ENCODE measurements around the gene OR51B2. TPM values are rescaled to one million over a fixed set of nuclear protein-coding genes. Genes with fewer than 3 reads are reported as not detected.
"Not testable (repeated sequence)": the region's sequence is repeated elsewhere in the genome, so short reads cannot be mapped to it uniquely, and the experiment has no call there.

Gene OR51B2
- not detected for polyA plus RNA-seq (2013, experiment 1 of 2; ENCODE audit: insufficient read length)
- not detected for polyA plus RNA-seq (2013, experiment 2 of 2; ENCODE audit: insufficient read length)

DNA sequence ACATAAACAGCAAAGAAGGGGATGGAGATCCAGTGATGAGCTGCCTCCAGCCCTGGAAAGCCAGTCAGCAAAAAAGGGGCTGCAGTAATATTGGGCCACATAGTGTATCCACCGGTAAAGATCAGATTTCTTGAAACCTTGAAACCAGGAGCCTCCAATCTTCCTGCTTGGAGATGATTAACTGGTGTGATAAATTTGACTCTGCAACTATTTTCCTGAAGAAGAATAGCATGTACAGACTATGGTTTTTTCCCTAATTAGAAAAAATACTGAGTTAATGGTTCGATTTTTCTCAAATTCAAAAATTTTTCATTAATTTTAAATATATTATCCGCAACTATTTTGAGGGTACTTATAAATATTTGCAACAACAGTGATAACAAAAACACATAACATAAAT, at the start of gene OR51B2:
OR51B2 (minus strand) TSS at position 101 of the 400 bp plus-strand sequence; CDS start at position 101, 0 bp downstream.
- no peak for DNase-seq

DNA sequence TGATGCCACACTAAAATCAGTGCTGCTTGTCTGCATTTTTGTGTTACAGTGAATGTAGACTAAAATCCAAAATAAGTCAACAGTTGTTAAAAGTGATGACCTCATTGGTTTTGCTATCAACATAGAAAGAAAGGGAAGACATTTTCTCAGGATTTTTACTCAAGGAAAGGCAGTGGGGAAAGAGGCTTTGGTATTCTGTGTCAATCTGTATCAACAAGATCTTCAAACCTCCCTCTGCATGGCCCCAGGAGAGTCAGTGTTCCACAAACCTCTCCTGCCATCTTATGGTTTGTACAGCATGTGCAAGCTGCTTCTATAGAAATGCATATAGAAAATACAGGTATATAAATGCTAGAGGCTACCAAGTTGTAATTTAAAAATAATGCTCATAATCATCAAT, 45.7 kb upstream of the OR51B2 start:
- DNase-seq = peak; percentile 60

DNA sequence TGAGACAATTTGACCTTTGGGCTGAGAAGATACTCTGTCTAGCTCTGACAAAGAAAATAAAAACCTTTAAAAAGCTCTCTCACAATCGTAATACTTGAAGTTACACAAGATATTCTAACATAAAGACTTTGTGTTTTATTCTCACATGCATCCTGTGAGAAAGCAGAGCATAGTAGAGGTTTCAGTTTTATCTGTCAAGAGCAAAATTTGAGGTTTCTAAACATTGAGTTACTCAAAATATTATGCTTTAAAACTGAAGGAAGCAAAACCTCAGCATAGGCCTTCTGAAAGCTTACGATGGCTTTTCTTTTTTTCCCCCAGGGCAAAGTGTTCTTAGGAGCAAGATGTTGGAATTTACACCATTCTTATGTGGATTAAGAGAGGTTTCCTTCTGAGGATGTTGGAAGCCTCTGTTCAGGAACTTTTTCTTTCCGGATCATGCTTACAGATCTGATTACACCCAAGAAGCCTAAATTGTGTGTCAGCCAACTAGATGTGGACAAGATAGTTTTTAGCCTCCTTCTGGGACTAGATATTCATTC, 44.5 kb upstream of the OR51B2 start:
- DNase-seq = no peak

DNA sequence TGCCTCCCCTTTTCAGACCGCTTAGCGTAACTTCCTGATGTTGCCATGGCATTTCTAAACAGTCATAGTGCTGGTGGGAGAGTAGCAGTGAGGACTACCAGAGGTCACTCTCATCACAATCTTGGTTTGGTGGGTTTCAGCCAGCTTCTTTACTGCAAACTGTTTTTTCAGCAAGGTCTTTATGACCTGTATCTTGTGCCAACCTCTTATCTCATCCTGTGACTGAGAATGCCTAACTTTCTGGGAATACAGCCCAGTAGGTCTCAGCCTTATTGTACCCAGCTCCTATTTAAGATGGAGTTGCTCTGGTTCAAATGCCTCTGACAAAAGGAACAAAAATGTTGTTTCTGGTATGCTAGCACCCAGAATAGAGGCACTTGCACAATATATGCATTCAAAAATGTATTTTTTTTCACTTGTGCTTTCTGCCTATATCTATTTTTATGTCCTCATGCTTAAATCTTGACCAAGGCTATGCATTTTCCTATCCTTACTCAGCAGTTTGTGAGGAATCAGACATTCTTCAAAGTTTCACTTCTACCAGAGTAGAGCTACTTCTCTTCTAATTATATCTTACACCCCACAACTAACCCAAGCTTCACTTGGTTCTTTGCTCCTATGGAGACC, 43.5 kb upstream of the OR51B2 start:
- peak; percentile 79 for DNase-seq

GRCh38 chr11:5366856-5367255, 42.8 kb upstream of the OR51B2 start:
- peak; percentile 79 for DNase-seq

DNA sequence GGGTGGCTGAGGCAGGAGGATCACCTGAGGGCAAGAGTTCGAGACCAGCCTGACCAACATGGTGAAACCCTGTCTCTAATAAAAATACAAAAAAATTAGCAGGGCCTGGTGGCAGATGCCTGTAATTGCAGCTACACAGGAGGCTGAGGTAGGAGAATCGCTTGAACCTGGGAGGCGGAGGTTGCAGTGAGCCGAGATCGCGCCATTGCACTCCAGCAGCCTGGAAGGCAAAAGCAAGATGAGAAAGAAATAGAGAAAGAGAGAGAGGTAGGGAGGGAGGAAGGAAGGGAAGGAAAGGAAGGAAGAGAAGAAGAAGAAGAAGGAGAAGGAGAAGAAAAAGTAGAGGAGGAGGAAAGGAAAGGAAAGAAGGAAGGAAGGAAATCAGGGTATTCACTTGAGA, 42.3 kb upstream of the OR51B2 start:
- DNase-seq = not testable (repeated sequence)

DNA sequence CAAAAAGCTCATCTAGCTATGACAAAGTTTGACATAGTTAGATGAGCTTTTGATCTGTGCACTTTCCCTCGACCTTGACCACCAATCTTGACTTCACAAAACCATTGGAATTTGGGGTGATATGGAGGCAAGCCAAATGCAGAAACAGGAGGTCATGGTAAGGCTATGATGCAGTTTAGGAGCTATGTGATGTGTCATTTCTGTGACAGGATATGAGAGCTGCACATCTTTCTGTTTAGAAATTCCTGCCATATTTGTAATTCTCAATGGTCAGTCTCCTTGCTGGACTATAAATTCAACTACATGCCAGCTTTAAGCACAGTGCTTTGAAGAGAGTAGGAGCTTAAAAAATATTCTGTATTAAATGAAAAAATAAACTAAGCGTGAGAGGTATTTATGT, 40.1 kb upstream of the OR51B2 start:
- DNase-seq = peak; percentile 90

DNA sequence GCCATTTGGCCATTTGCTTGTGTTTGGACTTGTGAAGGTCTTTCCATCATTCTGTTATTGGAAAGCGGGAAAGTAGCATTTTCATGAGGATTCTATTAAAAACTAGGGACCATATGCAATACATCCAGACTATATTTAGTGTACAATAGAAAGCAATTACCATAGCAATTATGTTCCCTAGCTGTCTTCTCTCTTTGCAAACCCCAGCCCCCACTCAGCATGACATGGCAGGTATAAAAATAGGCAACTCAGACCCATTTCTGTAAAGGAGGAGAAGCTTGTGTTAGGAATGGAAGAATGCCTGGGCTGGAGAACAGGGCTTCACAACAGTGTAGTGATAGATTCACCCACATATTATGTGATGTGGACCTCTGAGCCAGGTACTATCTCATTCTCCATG, 39.6 kb upstream of the OR51B2 start:
- DNase-seq = no peak

DNA sequence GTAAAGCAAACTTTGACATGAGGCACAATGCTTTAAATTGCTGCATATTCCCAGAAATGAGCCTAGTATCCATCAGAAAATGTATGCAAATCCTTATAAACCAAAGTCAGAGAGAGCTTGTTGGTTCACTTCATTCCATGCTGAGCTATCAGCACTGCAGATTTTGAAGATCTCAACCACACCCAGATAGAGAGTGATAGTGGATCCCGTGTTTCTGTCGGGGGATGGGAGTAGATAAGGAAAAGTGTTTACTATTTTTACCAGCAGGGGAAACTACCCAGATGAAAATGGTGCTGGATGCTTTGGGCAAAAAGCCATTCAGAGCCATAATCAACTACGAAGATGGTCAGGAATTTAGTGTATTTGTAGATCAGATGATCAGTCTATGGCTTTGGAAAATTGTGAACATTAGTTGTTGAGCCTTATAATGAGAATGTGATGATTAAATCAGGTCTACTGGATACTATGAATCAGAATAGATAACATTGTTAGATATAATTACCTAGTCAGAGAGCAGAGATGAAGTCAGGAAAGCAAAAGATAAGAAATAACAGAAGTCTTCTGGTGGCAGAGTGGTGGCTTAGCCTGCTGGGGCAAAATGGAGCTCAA, 38.0 kb upstream of the OR51B2 start:
- no peak for DNase-seq

- not testable (repeated sequence) for DNase-seq
These were observed 31.9 kb upstream of the OR51B2 start for GRCh38 chr11:5356031-5356430.

DNA sequence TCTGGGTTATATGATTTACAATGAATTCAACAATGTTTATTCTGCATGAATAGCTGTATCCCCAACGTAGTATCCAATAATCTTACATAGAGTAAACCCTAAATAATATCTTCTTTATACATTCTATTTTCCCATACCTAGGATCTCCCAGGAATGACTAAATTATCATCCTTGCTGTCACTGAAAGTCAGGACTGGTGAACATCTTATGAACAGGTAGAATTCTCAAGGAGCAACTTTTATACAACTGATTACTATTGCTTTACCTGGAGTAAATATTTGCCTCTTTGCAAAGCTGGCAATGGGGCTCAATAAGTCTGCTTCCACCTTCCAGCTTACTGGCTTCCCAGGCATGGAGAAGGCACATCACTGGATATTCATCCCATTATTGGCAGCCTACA, 27.1 kb upstream of the OR51B2 start, which contains the start of gene OR51B6:
OR51B6 (plus strand) TSS at position 301 of the 400 bp plus-strand sequence; CDS start at position 301, 0 bp downstream.
- no peak for DNase-seq

DNA sequence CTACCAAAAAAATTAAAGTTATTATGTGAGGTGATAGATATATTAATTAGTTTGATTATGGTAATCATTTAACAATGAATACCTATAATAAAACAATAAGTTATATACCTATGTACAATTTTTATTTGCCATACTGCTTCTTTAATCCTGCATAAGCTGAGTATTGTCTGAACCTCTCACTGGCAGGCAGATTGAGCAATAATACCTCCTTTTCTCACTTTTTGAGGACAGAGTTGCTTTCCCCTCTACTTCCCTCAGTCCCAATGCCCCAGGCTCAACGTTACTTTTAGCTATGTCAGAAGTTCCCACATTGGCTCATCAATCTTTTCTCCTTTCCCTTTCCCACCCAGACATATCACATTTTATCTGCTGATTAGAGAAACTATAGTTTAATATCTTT, 25.5 kb upstream of the OR51B2 start:
- DNase-seq = no peak

- no peak for DNase-seq
These were observed 24.6 kb upstream of the OR51B2 start for GRCh38 chr11:5348551-5349194.

GRCh38 chr11:5345831-5346230, 21.7 kb upstream of the OR51B2 start:
- no peak for DNase-seq

GRCh38 chr11:5343474-5344335, 19.6 kb upstream of the OR51B2 start, which contains the start of gene OR51B5:
OR51B5 (minus strand) TSS chr11:5343524; CDS start chr11:5343524, 0 bp downstream.
- no peak for DNase-seq

DNA sequence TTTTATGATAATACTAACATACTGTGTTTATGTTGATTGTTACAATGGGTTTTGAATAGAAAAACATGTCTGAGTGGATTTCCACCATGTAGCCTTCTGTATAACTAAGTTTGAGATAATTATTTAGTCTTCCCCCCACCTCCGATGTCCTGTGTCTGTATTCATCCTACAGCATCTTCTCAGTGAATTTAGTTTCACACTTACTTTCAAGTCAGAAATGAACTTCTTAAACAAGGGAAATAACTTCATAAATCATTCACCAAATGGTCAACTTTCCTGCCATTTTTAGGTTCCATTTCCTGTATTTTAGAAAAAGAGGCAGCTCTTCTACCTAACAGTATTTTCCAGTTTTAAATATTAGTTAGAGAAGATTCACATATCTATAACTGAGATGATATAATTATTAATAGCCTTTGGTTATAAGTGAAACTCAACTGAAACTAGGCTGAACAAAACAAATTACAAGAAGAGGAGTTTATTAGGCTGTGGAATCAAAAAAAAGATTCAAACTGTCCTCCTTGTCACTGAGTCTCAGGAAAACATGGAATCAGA, 15.8 kb upstream of the OR51B2 start:
- DNase-seq = no peak

- not testable (repeated sequence) for DNase-seq
These were observed 13.2 kb upstream of the OR51B2 start for GRCh38 chr11:5337253-5337652.

DNA sequence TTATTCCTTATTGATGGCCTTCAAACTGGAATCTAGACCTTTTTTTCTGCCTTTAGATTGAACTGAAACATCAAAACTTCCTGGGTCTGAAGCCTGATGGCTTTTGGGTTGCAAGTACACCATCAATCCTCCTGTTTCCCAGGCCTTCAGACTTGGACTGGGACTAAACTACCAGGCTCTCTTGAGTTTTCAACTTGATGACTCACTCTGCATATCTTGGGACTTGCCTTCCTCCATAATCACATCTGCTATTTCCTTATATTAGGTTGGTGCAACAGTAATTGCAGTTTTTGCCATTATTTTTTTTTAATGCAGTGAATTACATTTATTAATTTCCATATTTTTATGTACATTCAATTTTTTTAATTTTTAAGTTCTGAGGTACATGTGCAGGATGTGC, 12.2 kb upstream of the OR51B2 start:
- DNase-seq = peak; percentile 30

DNA sequence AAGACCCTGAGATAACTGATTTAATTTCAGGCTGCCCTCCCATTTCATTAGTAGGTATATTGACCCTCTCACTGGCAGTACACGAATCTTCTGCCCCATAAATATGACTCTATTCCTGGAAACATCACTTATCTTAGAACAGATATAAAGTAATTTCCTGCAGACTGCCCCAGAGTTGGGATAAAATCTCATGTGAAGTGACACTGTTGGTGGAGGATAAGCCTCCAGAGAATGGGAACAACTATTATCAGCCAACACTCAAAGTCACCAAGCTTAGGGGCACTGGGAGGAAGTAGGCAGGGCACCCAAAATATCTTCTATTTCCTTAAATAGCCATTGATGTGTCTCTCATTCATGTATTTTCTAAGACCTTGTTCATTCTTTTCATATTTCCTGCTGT, 11.1 kb upstream of the OR51B2 start:
- DNase-seq = no peak

GRCh38 chr11:5317292-5317691, 6.8 kb downstream of the OR51B2 start:
- DNase-seq = no peak

DNA sequence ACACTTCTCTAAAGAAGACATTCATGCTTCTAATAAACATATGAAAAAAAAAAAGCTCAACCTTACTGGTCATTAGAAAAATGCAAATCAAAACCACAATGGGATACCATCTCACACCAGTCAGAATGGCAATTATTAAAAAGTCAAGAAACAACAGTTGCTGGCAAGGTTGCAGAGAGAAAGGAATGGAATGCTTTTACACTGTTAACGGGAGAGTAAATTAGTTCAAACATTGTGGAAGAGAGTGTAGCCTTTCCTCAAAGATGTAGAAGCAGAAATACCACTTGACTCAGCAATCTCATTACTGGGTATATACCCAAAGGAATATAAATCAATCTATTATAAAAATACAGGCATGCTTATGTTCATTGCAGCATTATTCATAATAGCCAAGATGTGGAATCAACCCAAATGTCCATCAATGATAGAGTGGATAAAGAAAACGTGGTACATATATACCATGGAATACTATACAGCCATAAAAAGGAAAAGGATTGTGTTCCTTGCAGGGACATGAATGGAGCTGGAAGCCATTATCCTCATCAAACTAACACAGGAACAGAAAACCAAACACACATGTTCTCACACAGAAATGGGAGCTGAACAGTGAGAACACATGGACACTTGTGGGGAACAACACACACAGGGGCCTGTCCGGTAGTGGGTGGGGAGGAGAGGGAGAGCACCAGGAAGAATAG, 10.6 kb downstream of the OR51B2 start:
- DNase-seq = not testable (repeated sequence)

Measured in fibroblast of skin of back (primary cell).